HL-60/S4 (cell line): ENCODE results near the gene AIRE.
"Not testable (repeated sequence)": the region's sequence is repeated elsewhere in the genome, so short reads cannot be mapped to it uniquely, and the experiment has no call there.

Experiments
- in situ Hi-C: fragments of 300-500 bp; cut with MboI; formaldehyde crosslinking; loops from 2 replicates; pipeline ENCODE4 v1.14.3; 2022; ENCODE audit warnings: low sequenced_read_pairs

Gene AIRE

DNA sequence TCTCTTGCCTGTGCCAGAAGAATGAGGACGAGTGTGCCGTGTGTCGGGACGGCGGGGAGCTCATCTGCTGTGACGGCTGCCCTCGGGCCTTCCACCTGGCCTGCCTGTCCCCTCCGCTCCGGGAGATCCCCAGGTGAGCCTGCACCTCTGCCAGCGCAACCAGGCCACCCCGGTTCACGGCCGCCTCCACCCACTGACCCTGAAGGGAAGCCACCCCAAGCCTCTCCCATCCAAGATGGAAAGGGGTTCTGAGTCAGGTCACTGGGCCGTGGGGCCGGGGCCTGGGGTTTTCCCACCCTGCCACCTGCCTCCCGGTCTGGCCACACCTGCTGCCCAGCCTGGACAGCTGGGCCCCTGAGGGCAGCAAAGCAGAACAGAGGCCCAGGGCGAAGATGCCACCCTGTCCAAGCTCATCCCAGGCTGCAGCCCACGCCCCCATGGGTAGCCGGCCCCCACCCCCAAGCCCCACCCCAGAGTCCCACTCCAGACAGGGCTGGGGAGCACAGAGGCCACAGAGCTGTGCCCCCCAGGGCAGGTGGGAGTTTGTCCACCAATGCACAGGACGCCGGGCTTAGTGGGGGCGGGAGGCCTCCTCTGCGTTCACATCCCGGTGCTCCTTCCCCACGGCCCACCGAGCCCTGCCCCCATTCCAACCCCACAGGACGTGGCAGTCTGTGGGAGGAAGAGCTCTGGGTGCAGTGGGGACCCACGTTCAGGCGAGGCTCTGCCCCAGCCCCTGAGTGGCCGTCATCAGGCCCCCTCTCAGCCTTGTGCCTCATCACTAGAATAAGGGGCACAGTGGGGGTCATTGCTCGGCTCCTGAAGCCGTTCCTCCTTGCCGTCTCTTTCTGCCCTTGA is 5.6 kb downstream of the AIRE start:
- in situ Hi-C loops, result no loop called here

DNA sequence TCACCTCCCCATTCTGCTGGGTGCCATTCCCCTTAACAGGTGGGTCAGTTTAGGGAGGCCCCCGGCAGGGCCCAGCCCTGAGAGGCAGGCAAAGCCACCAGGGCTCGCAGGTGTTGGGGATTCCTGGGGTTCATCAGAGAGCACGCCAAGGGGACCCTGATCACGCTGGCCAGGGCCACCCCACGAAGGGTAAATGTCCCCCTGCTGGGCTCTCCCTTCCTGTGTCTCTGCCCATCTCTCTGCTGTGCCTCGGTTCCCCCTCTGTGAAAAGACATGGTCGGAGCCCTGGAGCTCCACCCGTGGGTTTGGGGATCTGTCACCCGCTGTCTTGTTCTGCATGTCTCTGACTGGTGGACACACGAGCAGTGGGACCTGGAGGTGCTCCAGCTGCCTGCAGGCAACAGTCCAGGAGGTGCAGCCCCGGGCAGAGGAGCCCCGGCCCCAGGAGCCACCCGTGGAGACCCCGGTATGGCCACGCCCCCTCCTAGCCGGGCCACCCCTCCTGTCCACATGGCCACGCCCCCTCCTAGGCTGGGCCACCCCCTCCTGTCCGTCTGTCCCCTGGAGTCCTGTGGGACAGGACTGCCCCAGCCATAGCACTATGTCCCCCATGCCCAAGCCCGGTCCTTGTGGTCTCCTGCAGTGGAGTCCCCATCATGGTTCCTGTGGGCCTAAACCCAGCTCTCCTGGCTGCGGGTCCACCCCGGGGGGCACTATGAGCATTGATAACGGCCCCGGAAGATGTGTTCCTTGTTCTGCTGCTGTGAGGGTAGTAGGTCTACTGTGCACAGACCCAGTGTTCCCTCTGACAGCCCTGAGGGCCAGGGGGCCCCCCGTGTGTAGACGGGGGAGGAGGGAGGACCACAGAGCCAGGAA is 6.5 kb downstream of the AIRE start:
- in situ Hi-C loops, result no loop called here

DNA sequence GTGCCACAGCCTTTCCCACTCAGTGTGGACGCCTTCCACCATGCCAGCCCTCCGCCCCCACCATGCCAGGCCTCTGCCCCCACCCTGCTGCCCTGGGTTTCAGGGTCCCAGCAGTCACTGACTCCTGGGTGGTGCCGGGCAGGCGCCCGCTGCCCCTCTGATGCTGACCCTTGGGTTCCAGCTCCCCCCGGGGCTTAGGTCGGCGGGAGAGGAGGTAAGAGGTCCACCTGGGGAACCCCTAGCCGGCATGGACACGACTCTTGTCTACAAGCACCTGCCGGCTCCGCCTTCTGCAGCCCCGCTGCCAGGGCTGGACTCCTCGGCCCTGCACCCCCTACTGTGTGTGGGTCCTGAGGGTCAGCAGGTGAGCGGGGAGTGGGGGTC is 7.1 kb downstream of the AIRE start:
- in situ Hi-C loops, result no loop called here

DNA sequence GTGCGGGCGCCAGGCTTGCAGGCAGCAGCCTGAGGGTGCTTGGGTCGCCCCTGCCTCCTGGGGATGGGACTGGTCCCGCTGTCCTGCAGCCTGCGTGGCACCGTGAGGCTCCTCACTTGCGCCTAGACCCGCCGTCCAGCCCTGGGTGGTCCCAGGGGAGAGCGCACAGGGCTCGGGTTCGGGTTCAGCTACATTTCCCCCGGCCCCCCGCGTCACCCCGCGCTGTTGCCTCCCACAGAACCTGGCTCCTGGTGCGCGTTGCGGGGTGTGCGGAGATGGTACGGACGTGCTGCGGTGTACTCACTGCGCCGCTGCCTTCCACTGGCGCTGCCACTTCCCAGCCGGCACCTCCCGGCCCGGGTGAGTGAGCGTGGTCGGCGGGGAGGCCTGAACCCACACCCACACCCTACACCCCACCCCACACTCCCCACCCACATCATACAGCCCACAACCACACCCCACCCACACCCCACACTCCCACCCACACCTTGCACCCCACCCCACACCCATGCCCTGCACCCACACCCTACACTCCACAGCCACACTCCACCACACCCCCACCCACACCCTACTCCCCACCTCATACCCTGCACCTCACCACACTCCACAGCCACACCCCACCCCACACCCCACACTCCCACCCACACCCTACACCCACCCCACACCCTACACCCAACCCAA is 8.0 kb downstream of the AIRE start:
- in situ Hi-C loops, result no loop called here

DNA sequence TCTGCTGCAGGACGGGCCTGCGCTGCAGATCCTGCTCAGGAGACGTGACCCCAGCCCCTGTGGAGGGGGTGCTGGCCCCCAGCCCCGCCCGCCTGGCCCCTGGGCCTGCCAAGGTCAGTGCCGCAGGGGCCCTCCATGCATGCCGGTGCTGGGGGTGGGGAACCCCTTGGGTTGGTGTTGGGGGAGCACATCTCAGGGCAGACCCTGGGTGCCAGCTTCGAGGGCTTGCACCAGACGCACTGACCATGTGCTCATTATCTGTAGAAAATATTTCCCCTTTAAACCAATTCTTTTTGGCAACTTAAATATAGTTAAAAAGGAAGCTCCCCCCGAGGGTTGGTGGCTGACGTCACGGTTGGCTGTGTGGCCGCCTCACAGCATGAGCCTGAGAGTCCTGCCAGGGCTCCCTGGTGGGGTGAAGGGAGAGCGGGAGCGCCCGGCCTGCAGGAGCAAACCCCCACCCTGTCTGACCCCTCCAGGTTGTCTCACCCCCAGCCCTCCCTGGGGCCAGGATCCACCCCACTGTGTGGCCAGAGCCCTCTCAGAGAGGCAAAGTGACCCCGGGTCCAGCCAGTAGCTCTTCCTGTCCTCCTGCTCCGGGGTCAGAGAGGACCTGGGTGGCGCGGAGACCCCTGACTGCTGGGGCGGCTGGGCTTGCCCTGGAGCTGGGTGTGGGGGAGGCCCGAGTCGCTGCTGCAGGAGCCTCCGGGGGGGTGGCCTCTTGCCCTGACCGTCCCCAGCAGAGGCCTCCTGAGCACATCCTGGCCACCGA is 8.9 kb downstream of the AIRE start:
- in situ Hi-C loops, result no loop called here

DNA sequence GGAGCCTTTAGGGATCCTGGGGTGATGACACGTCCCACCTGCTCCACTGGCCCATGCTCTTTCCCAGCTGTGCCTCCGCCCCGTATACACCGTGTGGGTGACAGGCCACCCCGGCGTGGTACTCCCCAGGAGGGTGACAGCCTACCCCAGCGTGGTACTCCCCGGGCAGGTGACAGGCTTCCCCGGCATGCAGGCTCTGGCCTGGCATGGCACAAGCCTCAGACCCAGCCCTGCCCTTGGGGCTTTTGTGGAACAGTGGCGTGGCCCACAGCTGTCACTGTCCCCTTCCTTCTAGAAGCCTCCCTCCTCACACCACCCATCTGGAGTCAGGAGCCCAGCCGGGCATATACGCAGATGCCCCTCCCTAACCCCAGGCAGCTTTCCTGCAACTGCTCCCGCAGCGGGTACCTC is 9.5 kb downstream of the AIRE start:
- in situ Hi-C loops, result no loop called here

DNA sequence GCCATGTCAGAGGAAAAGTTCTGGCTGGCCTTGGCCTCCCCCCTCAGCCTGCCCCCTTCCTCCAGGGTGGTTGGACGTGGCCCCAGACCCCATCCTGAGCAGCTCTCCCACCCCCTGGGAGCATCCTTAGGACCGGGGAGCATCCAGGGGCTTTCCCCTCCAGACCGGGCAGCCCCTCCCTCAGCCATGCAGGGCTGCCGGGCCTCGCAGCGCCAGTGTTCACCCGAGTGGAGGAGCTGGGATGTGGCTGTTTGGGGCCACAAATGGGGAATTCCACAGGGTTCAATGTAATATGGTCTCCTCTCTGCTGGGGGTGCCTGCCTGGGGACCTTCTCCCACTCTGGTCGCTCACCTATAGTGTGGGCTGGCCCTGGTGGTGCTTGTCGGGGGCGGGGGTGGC is 10.0 kb downstream of the AIRE start:
- in situ Hi-C loops, result no loop called here

DNA sequence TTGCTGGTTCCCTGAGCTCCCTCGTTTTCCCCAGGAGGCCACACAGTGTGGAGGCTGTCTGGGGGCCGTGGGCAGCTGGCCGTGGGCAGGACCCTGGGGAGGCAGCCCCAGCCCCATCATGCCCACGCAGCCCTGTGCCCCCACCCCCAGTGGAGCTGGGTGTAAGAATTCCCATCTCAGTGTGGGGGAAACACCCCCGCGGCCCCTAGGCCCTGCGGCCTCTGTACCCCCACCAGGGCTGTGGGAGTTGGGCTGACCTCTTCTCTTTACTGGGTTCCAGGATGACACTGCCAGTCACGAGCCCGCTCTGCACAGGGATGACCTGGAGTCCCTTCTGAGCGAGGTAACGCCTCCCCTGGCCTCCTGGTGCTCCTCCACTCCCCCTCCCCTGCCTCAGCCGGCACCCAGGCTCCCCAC is 10.4 kb downstream of the AIRE start:
- in situ Hi-C loops, result no loop called here

DNA sequence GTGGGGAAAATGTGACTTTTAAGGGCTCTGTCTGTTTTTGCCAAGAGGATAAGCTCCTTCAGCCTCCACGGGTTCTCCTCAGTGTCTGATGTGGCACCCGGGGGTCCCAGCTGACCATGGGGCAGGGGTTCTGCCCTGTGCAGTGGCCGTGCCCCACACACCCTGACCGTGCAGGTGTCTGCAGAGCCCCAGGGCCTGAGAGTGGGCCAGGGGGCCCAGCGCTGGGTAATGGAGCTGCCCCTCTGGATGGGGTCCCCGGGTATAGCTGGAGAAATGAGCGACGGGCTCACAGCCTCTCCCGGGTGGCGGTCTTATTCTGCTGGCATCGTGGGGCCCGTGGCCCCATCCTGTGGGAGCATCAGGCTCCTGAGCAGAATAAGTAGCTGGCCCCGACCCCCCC is 11.2 kb downstream of the AIRE start:
- in situ Hi-C loops, result no loop called here

DNA sequence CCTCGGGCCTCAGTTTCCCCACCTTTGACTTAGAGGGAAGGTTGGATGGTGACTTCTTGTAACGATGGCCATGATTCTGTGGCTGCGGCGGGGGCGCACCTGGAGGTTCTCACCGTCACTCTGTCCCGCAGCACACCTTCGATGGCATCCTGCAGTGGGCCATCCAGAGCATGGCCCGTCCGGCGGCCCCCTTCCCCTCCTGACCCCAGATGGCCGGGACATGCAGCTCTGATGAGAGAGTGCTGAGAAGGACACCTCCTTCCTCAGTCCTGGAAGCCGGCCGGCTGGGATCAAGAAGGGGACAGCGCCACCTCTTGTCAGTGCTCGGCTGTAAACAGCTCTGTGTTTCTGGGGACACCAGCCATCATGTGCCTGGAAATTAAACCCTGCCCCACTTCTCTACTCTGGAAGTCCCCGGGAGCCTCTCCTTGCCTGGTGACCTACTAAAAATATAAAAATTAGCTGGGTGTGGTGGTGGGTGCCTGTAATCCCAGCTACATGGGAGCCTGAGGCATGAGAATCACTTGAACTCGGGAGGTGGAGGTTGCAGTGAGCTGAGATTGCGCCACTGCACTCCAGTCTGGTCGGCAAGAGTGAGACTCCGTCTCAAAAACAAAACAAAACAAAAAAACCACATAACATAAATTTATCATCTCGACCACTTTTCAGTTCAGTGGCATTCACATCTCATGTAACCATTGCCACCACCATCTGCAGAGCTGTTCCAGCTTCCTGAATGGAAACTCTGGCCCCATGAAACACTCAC is 12.0 kb downstream of the AIRE start:
- in situ Hi-C loops, result no loop called here

DNA sequence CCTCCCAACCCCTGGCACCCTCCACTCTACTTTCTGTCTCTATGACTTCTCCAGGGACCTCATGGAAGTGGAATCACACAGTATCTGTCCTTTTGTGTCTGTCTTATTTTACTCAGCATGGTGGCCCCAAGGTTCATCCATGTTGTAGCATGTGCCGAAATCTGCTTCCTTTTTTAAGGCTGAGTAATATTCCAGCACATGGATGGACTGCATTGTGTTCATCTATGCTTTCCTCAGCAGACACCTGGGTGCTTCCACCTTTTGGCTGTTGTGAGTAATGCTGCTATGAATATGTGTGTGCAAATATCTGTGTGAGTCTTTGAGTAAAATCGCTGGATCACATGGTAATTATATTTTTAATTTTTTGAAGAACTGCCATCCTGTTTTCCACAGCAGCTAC is 12.6 kb downstream of the AIRE start:
- in situ Hi-C loops, result no loop called here

DNA sequence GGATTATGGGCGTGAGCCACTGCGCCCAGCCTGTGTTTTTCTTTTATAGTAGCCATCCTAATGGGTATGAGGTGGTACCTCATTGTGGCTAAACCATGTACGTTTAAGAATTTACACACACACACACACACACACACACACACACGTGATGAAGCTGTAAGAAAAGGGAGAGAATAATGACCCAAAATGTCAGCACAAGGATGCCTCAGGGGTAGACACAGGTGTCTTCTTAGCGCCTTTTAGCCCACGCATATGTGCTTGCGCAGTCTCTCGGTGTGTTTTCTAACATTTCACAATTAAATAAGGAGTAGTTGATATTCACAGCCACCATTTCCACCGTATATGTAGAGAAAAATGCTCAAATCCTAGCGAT is 13.4 kb downstream of the AIRE start:
- in situ Hi-C loops, result no loop called here

DNA sequence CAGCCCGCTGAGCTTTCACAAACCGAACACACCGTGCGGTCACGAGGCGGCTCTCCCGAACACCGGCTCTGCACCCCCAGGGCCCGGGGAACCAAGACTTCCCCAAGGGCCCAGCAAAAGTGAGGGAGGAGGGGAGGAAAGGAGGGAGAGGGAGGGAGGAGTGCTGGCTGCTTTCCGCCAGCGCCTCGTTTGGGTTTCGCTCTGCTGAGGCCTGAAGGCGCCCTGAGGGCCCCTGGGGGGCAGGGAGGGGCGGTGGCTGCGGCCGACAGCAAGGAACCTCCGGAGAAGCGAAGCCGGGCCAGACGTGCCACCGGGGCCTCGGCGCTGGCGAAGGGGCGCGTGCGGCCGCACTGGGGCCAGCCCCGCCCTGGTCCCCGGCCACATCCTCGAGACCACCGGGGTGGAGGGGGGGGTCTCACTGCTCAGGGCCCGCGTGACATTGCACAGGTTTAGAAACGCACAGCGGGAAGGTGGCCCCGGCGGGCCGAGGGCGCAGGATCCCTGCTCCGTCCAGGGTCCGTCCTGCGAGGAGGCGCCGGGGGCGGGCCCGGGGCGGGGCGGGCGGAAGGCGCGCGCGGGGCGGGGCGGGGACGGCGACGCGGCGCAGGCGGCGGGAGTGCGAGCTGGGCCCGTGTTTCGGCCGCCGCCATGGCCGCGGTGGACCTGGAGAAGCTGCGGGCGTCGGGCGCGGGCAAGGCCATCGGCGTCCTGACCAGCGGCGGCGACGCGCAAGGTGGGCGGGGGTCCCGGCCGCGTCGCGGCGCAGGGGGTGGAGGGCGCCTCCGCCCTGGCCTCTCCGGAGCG is 14.0 kb downstream of the AIRE start, which contains the start of gene PFKL:
Gene PFKL, plus strand, starts transcription at position 596 of the 804 bp plus-strand sequence. Its CDS starts 53 bp downstream, at position 649.
- in situ Hi-C loops, result no loop called here

DNA sequence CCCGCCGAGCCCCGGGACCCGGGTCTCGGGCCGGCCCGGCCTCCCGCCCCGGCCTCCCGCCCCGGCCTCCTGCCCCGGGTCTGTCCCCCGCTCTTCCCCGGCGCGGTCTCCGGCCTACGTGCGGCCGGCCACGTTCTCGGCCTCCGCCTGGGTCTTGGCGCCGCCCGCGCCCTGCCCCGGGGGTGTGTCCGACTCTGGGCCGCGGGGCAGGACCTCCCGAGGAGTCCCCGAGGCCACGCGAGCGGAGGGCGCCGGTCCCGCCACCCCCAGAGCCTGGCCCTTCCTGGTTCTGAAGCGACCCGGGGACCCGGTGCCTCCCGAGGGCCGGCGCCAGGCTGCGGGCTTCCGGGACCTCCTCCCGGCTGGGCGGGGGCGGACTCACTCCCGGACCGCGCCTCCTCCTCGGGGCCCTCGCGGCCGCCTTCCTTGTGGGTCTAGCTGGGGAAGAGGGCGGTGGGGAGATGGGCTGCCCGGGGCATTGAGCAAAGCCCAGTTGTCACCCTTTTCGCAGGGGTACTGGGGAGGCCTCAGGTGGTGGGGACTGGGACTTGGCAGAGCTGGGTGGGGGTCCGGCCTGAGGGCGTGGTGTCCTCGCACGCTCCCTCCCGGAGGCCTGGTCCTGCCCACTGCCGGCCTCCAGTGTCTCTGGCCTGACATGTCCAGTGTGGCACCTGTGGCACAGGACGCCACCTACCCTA is 14.7 kb downstream of the AIRE start:
- in situ Hi-C loops, result no loop called here

DNA sequence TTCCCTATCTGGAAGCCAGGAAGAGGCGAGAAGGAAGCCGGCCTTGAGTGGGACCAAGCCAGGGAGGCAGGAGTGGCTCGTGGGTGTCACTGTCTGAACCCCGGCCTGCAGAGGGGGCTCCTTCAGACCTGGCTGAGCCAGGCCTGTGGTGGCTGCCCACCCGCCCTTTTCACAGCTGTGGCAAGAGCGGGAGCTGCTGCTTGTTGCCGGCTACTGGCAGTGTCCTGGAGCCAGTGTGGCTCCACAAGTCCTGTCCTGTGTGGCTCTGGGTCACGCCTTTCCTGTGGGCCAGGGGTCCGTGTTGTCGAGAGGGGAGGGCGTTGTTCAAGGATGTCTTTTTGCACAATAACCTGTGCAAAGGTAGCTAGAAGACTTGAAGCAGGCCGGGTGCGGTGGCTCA is 15.5 kb downstream of the AIRE start:
- in situ Hi-C loops, result no loop called here

DNA sequence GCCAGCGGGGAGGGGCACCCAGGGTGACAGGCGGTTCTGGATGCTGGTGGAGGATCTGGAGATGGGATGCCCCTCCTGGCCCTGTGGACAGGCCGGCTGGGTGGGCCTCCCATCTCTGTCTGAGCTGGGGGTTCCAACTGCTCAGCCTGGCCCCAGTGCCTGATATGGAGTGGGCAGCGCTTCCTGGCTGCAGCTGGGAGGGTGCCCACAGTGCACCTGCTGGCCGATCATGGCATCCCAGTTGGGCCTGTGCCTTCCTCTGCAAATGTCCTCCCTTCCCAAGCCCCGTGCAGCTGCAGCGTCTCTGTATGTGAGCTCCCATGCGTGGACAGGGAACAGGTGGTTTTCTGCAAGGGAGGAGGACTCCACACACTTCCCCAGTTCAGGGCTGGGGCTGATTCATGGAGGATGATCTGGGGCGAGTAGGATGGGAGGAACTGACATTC is 16.3 kb downstream of the AIRE start:
- in situ Hi-C loops, result no loop called here

DNA sequence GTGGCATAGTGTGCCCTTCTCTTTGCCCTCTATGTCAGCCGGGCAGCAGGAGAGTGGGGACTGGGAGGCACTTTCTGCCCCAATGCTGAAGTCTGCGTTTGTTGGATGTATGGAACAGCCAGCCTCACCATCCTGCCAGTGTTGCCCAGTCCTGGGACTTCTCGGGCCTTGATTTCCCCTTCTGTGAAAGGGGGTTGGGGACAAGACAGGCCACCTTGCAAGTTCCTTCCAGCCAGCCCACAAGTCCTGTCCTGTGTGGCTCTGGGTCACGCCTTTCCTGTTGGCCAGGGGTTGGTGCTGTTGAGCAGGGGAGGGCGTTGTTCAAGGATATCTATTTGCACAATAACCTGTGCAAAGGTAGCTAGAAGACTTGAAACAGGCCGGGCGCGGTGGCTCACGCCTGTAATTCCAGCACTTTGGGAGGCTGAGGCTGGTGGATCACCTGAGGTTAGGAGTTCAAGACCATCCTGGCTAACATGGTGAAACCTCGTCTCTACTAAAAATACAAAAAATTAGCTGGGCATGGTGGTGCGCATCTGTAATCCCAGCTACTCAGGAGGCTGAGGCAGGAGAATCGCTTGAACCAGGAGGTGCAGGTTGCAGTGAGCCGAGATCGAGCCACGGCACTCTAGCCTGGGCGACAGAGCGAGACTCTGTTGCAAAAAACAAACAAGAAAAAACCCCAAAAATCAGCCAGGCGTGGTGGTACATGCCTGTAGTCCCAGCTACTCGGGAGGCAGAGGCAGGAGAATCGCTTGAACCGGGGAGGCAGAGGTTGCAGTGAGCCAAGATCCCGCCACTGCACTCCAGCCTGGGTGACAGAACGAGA is 17.1 kb downstream of the AIRE start:
- in situ Hi-C loops, result not testable (repeated sequence)
